Kidney epithelial cell (primary cell): Measurements from ENCODE around the gene CYP51A1. TPM values are rescaled to one million over a fixed set of nuclear protein-coding genes. Genes with fewer than 3 reads are reported as not detected.

Experiments used
- DNase-seq: peaks from one replicate; pipeline ENCODE4 v3.0.0-alpha.2; 2010; ENCODE audit warnings: low read depth
- H3K27me3 ChIP-seq: 2 replicates; pipeline ENCODE4 v1.6.0; 2011; ENCODE audit warnings: low read length; ENCODE audit not compliant: control insufficient read depth, insufficient read depth
- H3K36me3 ChIP-seq: 2 replicates; pipeline ENCODE4 v1.5.1; 2011; ENCODE audit warnings: low read length; ENCODE audit not compliant: control insufficient read depth, insufficient read depth
- H3K4me3 ChIP-seq: 2 replicates; pipeline ENCODE4 v1.5.1; 2011; ENCODE audit warnings: low read depth, mild to moderate bottlenecking, control low read depth, low read length
- total RNA-seq: library from RNA; depleted of rRNA; stranded (reverse); fragments of >200 nt; gene quantifications from 2 replicates; pipeline ENCODE4 v1.2.3, GENCODE V29; 2015
- TF ChIP-seq, protein P1 (sequence below): IDR thresholded peaks from 2 replicates; pipeline ENCODE4 v1.5.1; 2011; ENCODE audit warnings: mild to moderate bottlenecking, moderate library complexity, low read length, control low read depth, inconsistent platforms; ENCODE audit not compliant: insufficient read depth, poor library complexity, severe bottlenecking

Gene CYP51A1
- total RNA-seq, 1 donor from 2014 or later, result 126 TPM

DNA sequence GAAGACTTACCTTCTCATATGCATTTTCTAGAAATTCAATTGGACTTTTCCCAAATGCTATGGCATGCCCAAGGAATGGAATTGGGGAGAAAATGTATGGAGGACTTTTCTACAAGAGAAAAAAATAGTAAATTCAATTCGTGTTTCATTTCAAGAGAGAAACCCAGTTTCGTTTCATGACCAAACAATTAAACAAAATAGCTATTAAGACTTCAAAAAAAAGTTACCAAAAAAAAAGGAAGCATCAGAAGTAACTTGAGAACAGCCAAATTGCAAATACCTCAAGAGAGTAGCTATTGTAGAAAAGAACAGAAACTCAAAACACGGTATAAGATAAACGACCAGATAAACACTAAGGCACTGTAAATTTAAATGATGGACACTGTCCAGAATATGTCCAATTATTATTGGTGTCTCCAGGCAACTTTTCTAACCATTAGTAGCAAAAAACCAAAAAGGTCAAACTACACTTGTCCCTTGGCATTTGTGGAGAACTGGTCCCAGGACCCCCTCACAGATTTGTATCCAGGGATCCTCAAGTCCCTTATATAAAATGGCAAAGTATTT, 2.4 kb downstream of the CYP51A1 start:
- H3K27me3 ChIP-seq, result no peaks in the 10 kb centered on the region
- H3K36me3 ChIP-seq, result no peaks in the 10 kb centered on the region
- TF ChIP-seq, protein P1, sequence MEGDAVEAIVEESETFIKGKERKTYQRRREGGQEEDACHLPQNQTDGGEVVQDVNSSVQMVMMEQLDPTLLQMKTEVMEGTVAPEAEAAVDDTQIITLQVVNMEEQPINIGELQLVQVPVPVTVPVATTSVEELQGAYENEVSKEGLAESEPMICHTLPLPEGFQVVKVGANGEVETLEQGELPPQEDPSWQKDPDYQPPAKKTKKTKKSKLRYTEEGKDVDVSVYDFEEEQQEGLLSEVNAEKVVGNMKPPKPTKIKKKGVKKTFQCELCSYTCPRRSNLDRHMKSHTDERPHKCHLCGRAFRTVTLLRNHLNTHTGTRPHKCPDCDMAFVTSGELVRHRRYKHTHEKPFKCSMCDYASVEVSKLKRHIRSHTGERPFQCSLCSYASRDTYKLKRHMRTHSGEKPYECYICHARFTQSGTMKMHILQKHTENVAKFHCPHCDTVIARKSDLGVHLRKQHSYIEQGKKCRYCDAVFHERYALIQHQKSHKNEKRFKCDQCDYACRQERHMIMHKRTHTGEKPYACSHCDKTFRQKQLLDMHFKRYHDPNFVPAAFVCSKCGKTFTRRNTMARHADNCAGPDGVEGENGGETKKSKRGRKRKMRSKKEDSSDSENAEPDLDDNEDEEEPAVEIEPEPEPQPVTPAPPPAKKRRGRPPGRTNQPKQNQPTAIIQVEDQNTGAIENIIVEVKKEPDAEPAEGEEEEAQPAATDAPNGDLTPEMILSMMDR, result no peak
- no peak for DNase-seq
- no peak overlapping the region for H3K4me3 ChIP-seq

DNA sequence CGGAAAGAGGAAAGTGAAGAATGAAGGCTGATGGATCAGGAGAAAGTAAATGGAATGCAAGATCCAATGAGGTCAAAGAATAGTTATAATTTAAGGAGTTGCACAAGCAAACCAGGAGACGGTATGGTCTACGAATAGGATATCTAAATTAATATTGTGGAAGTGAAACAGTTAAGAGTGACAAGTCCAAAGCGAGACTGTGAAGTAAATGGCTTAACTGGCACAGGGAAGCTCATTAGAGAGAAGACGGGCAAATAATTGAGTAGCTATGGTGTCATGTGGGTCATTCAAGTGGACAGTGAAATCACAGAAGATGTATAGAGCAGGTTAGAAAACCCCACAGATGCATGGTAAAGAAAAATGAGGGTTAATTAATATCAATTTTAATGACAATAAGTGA, 3.2 kb downstream of the CYP51A1 start:
- Histone ChIP-seq H3K27me3 (no peaks in the 10 kb centered on the region), H3K4me3 (no peak overlapping the region), H3K36me3 (no peaks in the 10 kb centered on the region)
- no peak for DNase-seq
- TF ChIP-seq, protein P1, result no peak

GRCh38 chr7:92121681-92122080, 12.6 kb downstream of the CYP51A1 start:
- TF ChIP-seq, protein P1, result no peak
- no peak for DNase-seq
- H3K4me3 ChIP-seq, result no peak overlapping the region
- no peaks in the 10 kb centered on the region for H3K27me3 ChIP-seq
- peaks cover 2% of the 10 kb centered on the region for H3K36me3 ChIP-seq

DNA sequence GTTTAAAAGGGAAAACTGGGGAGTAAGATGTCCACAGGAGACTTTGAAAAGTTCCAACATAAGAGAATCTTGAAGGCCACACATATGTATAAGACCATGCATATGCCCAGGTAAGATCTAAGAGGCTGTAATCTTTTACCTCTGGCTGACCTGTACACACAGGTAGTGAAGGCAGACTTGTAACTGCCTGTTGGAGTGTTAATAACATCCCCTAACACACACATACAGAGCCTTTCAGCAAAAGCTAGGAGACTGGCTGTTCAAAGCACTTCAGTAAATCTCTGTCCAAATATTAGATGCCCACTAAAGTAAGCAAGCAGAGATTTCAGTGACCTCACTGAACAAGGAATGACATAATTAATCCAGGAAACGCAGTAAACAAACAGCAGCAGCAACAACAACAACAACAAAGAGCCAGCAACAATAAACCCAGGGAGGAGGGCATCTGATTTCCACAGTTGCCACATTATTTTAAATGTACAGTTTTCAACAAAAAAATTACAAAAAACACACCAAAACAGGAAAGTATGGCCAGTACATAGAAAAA, 15.0 kb downstream of the CYP51A1 start:
- no peak for DNase-seq
- Histone ChIP-seq H3K36me3 (peaks cover 2% of the 10 kb centered on the region), H3K4me3 (no peak overlapping the region), H3K27me3 (no peaks in the 10 kb centered on the region)
- TF ChIP-seq, protein P1, result no peak

GRCh38 chr7:92116949-92117348, 17.3 kb downstream of the CYP51A1 start:
- Histone ChIP-seq H3K27me3 (no peaks in the 10 kb centered on the region), H3K4me3 (no peak overlapping the region), H3K36me3 (no peaks in the 10 kb centered on the region)
- TF ChIP-seq, protein P1, result no peak
- DNase-seq, result no peak

DNA sequence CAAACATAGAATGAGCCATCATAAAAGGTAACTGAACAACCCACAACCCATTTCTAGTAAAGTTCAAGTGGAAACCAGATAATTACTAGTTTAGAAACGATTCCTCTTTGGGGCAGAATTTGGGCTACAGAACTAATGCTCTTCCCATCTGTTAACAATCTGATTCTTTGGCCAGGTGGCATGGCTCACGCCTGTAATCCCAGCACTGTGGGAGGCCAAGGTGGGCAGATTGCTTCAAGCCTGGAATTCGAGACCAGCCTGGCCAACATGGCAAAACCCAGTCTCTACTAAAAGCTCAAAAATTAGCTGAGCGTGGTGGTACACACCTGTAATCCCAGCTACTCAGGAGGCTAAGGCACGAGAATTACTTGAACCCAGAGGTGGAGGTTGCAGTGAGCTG, 18.5 kb downstream of the CYP51A1 start:
- H3K36me3 ChIP-seq, result no peaks in the 10 kb centered on the region
- DNase-seq, result no peak
- H3K27me3 ChIP-seq, result no peaks in the 10 kb centered on the region
- TF ChIP-seq, protein P1, result no peak
- no peak overlapping the region for H3K4me3 ChIP-seq
